Forelimb muscle (tissue), 1 donor: ENCODE measurements around the gene CEND1. TPM values are rescaled to one million over a fixed set of nuclear protein-coding genes. Genes with fewer than 3 reads are reported as not detected.

Experiments used
- DNase-seq: peaks from one replicate; pipeline ENCODE4 v3.0.0-alpha.2; 2013; ENCODE audit warnings: low read depth
- polyA plus RNA-seq: library from polyadenylated mRNA; unstranded; fragments of 120-200 nt; gene quantifications from one replicate; pipeline ENCODE4 v1.2.1, GENCODE V29; 2013; ENCODE audit not compliant: insufficient read length

The CEND1 gene
- polyA plus RNA-seq, 1 donor, result 0.70 TPM

- DNase-seq, result no peak
Observed at GRCh38 chr11:778976-779954, 10.6 kb downstream of the CEND1 start.

- DNase-seq, result no peak
Observed at GRCh38 chr11:777288-778255, 12.3 kb downstream of the CEND1 start, which contains the start of gene GATD1. TSS of gene GATD1 (minus strand) at chr11:777487. CDS start at chr11:777462, 25 bp downstream.

GRCh38 chr11:776561-777287 is 13.2 kb downstream of the CEND1 start:
- no peak for DNase-seq

GRCh38 chr11:776263-776560 is 13.7 kb downstream of the CEND1 start:
- no peak for DNase-seq

- DNase-seq, result no peak
Observed at GRCh38 chr11:774873-775592, 14.9 kb downstream of the CEND1 start.

- DNase-seq, result no peak
Observed at GRCh38 chr11:773830-774229, 16.1 kb downstream of the CEND1 start.

GRCh38 chr11:773425-773824 is 16.5 kb downstream of the CEND1 start:
- no peak for DNase-seq

GRCh38 chr11:772429-773390 is 17.2 kb downstream of the CEND1 start:
- DNase-seq, result no peak

GRCh38 chr11:771617-772204 is 18.2 kb downstream of the CEND1 start:
- no peak for DNase-seq

- DNase-seq, result no peak
Observed at GRCh38 chr11:770642-771616, 19.0 kb downstream of the CEND1 start.

- no peak for DNase-seq
Observed at GRCh38 chr11:769887-770641, 19.8 kb downstream of the CEND1 start.

GRCh38 chr11:767238-767637 is 22.7 kb downstream of the CEND1 start:
- DNase-seq, result no peak

- no peak for DNase-seq
Observed at GRCh38 chr11:766936-767210, 23.0 kb downstream of the CEND1 start.

- no peak for DNase-seq
Observed at GRCh38 chr11:766106-766935, 23.6 kb downstream of the CEND1 start.

GRCh38 chr11:765802-766091 is 24.1 kb downstream of the CEND1 start:
- DNase-seq, result no peak

- no peak for DNase-seq
Observed at GRCh38 chr11:765025-765801, 24.7 kb downstream of the CEND1 start.
